Left ventricle myocardium inferior (tissue), 1 donor: ENCODE results near the gene METAP2. TPM values are rescaled to one million over a fixed set of nuclear protein-coding genes. Genes with fewer than 3 reads are reported as not detected.
"Not testable (repeated sequence)": the region's sequence is repeated elsewhere in the genome, so short reads cannot be mapped to it uniquely, and the experiment has no call there.

Source experiments
- DNase-seq: peaks from one replicate; pipeline ENCODE4 v3.0.0-alpha.2; 2020
- H3K27ac ChIP-seq: fragments of 200-600 bp; replicated peaks from 2 replicates; pipeline ENCODE4 v1.8.0; 2021
- H3K27me3 ChIP-seq: fragments of 200-600 bp; 2 replicates; pipeline ENCODE4 v1.8.0; 2021; ENCODE audit warnings: low read depth
- H3K36me3 ChIP-seq: fragments of 200-600 bp; 2 replicates; pipeline ENCODE4 v1.8.0; 2021
- H3K4me1 ChIP-seq: fragments of 200-600 bp; 2 replicates; pipeline ENCODE4 v1.8.0; 2021
- H3K4me3 ChIP-seq: fragments of 200-600 bp; 2 replicates; pipeline ENCODE4 v1.8.0; 2021; ENCODE audit warnings: mild to moderate bottlenecking, moderate library complexity
- H3K9me3 ChIP-seq: fragments of 200-600 bp; replicated peaks from 2 replicates; pipeline ENCODE4 v1.8.0; 2021
- intact Hi-C: fragments of 100-400 bp; cut with micrococcal nuclease; formaldehyde crosslinking; loops from one replicate; pipeline ENCODE4 v1.11.0; 2022
- total RNA-seq: library from RNA; stranded (reverse); fragmentation: NEBNext Ultra II Directional; extraction: Animal tissue kit (Norgen Biotek cat#: 25700); gene quantifications from one replicate; pipeline ENCODE4 v1.2.1, GENCODE V29; 2021
- TF ChIP-seq, protein P1 (sequence below): fragments of 200-600 bp; IDR thresholded peaks from 2 replicates; pipeline ENCODE4 v1.8.0; 2021; ENCODE audit warnings: antibody characterized with exemption, mild to moderate bottlenecking, borderline replicate concordance
- donor health status: DM: no; HTN: yes; CAD: no; lungs with severe emphysema.

METAP2 gene
- total RNA-seq, 1 donor from 2014 or later = 50.6 TPM

DNA sequence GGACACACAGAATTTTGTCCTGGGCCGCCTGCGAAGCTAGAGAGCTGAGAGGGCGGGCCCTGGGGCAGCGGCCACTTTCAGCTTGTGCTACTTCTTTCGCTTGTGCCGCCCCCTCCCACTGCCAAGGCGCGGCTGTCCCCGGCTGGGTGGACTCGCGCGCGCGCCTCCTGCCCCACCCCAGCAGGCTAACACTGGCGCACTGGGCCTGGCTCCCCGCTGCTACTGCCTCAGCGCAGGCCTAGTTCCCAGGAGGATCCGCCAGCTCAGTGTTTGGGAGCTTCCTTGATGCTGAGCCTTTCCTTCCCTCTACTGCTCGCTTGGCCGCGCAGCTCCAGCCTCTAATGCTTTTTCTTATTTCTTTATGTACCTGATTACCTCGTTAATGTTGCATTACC lies 27.4 kb upstream of the METAP2 start:
- H3K27ac ChIP-seq = no peak overlapping the region
- H3K27me3 ChIP-seq = peaks cover 5% of the 10 kb centered on the region
- H3K4me1 ChIP-seq = peaks cover 6% of the 10 kb centered on the region
- no peaks in the 10 kb centered on the region for H3K36me3 ChIP-seq
- DNase-seq = peak; percentile 46
- intact Hi-C loops = no loop called here
- TF ChIP-seq, protein P1, sequence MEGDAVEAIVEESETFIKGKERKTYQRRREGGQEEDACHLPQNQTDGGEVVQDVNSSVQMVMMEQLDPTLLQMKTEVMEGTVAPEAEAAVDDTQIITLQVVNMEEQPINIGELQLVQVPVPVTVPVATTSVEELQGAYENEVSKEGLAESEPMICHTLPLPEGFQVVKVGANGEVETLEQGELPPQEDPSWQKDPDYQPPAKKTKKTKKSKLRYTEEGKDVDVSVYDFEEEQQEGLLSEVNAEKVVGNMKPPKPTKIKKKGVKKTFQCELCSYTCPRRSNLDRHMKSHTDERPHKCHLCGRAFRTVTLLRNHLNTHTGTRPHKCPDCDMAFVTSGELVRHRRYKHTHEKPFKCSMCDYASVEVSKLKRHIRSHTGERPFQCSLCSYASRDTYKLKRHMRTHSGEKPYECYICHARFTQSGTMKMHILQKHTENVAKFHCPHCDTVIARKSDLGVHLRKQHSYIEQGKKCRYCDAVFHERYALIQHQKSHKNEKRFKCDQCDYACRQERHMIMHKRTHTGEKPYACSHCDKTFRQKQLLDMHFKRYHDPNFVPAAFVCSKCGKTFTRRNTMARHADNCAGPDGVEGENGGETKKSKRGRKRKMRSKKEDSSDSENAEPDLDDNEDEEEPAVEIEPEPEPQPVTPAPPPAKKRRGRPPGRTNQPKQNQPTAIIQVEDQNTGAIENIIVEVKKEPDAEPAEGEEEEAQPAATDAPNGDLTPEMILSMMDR = no peak
- peaks cover 4% of the 10 kb centered on the region for H3K9me3 ChIP-seq
- peak overlapping the region; percentile 35 for H3K4me3 ChIP-seq

DNA sequence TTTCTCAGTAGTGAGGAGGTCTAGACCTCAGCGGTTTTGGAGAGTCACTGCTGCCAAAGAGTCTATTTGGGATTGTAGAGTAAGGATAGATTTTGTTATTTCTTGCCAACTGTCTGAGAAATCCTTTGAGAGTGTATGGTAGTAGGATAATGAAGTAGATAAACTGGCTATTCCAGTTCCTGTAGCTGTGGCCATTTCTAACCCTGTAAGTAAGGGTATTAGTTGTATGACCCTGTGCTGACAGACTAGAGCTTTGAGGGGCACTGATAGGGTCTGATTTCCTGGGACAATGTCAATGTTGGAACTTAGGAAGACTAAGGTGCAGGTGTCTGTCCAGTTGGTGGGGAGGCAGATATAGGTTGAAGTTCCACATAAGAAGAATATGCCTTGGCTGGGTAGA lies 24.3 kb upstream of the METAP2 start:
- H3K27me3 ChIP-seq, H3K4me3 ChIP-seq, H3K36me3 ChIP-seq, DNase-seq, intact Hi-C loops, H3K27ac ChIP-seq, H3K9me3 ChIP-seq, H3K4me1 ChIP-seq: not testable (repeated sequence)

DNA sequence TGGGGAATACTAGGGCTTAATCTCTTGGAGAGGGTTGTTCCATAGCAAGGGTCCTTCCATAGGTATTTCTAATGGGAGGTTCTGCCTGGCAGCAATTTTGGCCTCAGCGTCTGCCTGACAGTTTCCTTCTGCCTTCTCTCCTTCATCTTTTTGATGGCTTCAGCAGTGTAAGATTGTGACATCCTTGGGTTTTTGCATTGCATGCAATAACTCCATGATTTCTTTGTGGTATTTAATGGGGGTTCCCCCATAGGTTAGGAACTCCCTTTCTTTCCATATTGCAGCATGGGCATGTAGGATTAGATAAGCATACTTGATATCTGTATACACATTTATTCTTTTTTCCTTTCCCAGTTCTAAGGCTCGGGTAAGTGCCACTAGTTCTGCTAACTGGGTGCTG lies 21.5 kb upstream of the METAP2 start:
- H3K27ac ChIP-seq, H3K27me3 ChIP-seq, DNase-seq, H3K4me3 ChIP-seq, H3K4me1 ChIP-seq, H3K36me3 ChIP-seq, intact Hi-C loops: not testable (repeated sequence)
- H3K9me3 ChIP-seq = peaks cover 14% of the 10 kb centered on the region

DNA sequence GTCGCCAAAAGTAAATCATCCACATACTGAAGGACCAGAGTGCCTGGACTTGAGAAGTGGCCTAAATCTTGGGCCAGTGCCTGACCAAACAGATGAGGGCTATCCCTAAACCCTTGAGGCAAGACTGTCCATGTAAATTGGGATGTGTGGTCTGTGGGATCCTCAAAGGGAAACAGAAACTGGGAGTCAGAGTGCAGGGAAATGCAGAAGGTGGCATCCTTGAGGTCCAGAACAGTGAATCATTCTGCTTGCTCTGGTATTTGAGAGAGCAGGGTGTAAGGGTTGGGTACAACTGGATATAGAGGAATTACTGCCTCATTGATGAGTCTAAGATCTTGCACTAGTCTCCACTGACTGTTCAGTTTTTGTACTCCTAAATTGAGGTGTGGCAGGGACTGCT lies 20.1 kb upstream of the METAP2 start:
- intact Hi-C loops, H3K4me1 ChIP-seq, DNase-seq: not testable (repeated sequence)

DNA sequence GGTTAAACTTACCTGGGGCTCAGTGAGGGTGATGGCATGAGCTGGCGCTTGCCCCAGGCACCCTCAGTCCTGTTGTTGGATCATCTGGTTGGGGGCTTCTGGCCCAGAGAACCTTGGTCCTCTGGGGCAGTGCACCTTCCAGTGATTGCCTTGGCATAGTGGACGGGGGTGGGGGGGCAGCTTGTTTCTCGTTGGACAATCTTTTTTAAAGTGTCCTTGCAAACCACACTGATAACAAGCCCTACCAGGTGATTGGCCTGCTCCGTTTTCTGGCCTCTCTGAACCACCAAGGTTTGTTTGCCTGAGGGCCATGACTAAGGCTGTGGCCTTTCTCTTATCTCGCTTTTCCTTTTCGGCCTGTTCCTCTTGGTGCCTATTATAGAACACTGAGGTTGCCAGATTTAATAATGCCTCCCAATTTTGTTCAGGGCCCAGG lies 19.2 kb upstream of the METAP2 start:
- H3K9me3 ChIP-seq = peaks cover 33% of the 10 kb centered on the region
- H3K27ac ChIP-seq, H3K36me3 ChIP-seq, H3K4me1 ChIP-seq, intact Hi-C loops, H3K27me3 ChIP-seq, H3K4me3 ChIP-seq, DNase-seq: not testable (repeated sequence)

More for the DNA sequence above, 20.1 kb upstream of the METAP2 start:
- not testable (repeated sequence) for H3K27ac ChIP-seq, H3K4me3 ChIP-seq, H3K27me3 ChIP-seq, H3K36me3 ChIP-seq
- peaks cover 28% of the 10 kb centered on the region for H3K9me3 ChIP-seq

DNA sequence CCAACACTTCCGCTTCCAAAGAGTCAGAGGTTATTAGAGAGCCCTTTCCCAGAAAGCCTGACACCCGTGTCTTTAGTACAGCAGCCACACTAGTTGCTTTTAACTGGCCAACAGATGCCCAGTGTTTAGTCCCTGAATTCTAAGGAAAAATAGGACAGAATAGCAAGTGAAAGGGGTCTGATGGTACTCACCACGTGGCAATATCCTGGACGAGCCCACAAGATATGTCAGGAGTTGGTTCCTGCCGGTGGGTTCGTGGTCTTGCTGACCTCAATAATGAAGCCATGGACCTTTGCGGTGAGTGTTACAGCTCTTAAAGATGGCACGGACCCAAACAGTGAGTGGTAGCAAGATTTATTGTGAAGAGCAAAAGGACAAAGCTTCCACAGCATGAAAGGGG lies 16.3 kb upstream of the METAP2 start:
- peaks cover 33% of the 10 kb centered on the region for H3K9me3 ChIP-seq
- H3K4me1 ChIP-seq, intact Hi-C loops, H3K36me3 ChIP-seq, DNase-seq, H3K4me3 ChIP-seq, H3K27me3 ChIP-seq, H3K27ac ChIP-seq: not testable (repeated sequence)

DNA sequence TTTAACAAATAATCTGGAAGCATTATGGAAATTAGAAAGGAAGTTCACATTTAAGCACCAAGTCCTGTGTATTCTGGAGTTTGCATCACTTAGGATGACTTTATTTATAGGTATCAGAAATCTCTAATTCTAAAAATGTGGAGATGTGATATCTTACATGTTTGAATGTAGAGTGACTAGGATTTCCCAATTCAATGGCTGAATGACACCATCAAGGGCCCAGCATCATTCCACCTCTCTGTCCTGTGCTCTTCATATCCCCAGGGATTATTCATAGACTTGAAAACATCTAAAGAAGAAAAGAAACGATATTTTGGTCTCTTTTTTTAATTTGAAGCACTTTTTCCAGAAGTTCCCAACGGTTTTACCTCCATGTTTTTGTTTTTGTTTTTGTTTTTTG lies 15.2 kb upstream of the METAP2 start:
- Histone ChIP-seq H3K36me3 (no peaks in the 10 kb centered on the region), H3K4me3 (no peak overlapping the region), H3K4me1 (no peaks in the 10 kb centered on the region), H3K9me3 (peaks cover 33% of the 10 kb centered on the region), H3K27ac (no peak overlapping the region), H3K27me3 (no peaks in the 10 kb centered on the region)
- TF ChIP-seq, protein P1 = no peak
- DNase-seq = no peak
- intact Hi-C loops = no loop called here

DNA sequence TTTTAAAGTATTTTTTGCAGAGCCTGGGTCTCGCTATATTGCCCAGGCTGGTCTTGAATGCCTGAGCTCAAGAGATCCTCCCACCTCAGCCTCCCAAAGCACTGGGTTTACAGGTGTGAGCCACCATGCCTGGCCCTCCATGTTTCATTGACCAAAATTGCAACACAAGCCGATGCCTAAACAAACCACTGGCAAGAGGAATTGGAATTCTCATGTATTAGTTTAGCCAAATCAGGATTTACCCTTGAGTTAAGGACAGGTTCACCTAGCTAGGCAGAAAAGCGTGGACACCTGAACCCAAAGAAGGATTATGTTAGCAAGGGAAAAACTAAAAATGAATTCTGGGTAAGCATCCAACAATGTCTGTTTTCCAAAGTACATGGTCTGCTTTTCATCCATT lies 14.6 kb upstream of the METAP2 start:
- intact Hi-C loops = no loop called here

More for the DNA sequence above, 14.6 kb upstream of the METAP2 start:
- TF ChIP-seq, protein P1 = no peak
- DNase-seq = no peak
- Histone ChIP-seq H3K27ac (no peak overlapping the region), H3K9me3 (peaks cover 33% of the 10 kb centered on the region), H3K36me3 (no peaks in the 10 kb centered on the region), H3K27me3 (no peaks in the 10 kb centered on the region), H3K4me1 (no peaks in the 10 kb centered on the region), H3K4me3 (no peak overlapping the region)
